ENCODE data around the gene IGLL5. TPM values are rescaled to one million over a fixed set of nuclear protein-coding genes. Genes with fewer than 3 reads are reported as not detected.

Gene IGLL5
- total RNA-seq (2022) (not detected in 2 replicates), Bru-seq, nascent RNA (not detected), BruChase-seq, experiment 1, labeled RNA remaining after a 6-hour chase (not detected), BruChase-seq, experiment 2, labeled RNA remaining after a 2-hour chase (not detected)
- long read RNA-seq, result 0 reads

DNA sequence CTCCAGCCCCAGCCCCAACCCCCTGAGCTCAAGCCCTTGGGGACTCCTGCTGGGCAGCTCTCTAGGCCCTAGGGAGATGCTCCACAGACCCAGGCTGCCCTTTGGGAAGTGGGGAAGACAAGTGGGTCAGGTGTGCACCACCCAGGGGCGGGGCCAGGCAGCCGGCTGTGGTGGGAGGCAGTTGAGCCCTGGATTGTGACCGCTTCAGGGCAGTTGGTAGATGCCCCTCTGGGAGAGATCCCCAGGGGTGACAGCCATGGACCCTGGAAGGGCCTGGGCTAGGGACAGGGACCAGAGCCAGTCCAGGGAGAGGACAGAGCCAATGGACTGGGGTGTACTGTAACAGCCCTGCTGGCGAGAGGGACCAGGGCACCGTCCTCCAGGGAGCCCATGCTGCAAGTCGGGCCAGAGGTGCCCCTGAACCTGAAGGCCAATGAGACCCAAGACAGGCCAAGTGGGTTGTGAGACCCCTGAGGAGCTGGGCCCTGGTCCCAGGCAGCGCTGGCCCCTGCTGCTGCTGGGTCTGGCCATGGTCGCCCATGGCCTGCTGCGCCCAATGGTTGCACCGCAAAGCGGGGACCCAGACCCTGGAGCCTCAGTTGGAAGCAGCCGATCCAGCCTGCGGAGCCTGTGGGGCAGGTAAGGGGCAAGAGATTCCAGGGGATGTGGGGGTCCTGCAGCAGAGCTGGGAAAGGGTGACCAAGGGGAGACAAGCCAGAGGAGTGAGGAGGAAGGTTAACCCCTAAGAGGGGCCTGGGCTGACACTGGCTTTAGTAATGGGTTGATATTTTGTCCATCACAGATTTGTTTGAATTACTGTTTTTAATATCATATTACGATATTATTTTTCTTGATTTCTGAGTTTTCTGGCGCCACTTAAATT lies at the start of gene IGLL5:
IGLL5 (plus strand) TSS at position 196 of the 883 bp plus-strand sequence; CDS start at position 434, 238 bp downstream.
- intact Hi-C loops (cut with micrococcal nuclease; ENCODE audit: unreplicated experiment), result loop anchor here (10.0 kb wide), 1 partner anchor 423 kb away; no protein-coding TSS in a partner anchor
- CTCF ChIA-PET, result interaction anchor here (0.7 kb wide), 1 partner anchor 14 kb away, joined by 4 read pairs; no protein-coding TSS in a partner anchor
- no peak for DNase-seq
- no peak within 1 kb of the TSS for H3K4me3 Mint-ChIP-seq (ENCODE audit: low read depth, unreplicated experiment)
- peaks cover 94% of the 10 kb centered on the region for H3K27me3 Mint-ChIP-seq (ENCODE audit: unreplicated experiment)
- no peak within 1 kb of the TSS for H3K27ac Mint-ChIP-seq (ENCODE audit: unreplicated experiment)
- TF ChIP-seq, protein P1, sequence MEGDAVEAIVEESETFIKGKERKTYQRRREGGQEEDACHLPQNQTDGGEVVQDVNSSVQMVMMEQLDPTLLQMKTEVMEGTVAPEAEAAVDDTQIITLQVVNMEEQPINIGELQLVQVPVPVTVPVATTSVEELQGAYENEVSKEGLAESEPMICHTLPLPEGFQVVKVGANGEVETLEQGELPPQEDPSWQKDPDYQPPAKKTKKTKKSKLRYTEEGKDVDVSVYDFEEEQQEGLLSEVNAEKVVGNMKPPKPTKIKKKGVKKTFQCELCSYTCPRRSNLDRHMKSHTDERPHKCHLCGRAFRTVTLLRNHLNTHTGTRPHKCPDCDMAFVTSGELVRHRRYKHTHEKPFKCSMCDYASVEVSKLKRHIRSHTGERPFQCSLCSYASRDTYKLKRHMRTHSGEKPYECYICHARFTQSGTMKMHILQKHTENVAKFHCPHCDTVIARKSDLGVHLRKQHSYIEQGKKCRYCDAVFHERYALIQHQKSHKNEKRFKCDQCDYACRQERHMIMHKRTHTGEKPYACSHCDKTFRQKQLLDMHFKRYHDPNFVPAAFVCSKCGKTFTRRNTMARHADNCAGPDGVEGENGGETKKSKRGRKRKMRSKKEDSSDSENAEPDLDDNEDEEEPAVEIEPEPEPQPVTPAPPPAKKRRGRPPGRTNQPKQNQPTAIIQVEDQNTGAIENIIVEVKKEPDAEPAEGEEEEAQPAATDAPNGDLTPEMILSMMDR (IDR thresholded peaks at IDR 0.05; ENCODE audit: unreplicated experiment), result no peak
- no peaks in the 10 kb centered on the region for H3K9me3 Mint-ChIP-seq (ENCODE audit: low read depth, unreplicated experiment)
- H3K4me1 Mint-ChIP-seq (ENCODE audit: low read depth, unreplicated experiment), result no peaks in the 10 kb centered on the region
- H3K36me3 Mint-ChIP-seq (ENCODE audit: insufficient read depth, unreplicated experiment), result no peaks in the 10 kb centered on the region
- BruUV-seq (replicated peaks), result no TSS peak

DNA sequence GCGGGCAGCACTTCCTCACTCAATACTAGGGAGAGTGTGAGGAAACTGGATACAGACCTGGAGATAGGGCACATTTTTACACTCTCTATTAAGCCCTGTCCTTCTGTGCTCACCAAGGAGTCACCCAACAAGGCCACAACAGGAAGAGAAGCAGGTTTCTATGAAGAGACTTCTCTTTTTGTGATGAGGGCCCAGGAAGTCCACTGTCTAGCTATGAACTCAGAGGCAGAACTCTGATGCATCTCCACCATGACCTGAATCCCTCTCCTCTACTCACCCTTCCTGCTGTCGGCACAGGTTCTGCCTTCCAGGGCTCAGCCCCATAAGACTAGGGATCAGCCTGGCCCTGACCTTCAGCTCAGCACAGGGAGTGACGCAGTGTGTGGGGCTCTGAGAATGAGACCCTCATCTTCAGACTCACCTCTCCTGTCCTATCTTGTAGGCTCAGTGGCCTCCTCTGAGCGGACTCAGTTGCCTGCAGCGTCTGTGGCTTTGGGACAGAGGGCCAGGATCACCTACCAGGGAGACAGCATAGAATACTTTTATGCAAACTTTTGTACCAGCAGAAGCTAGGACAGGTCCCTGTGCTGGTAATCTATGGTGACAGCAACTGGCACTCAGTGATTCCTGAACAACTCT lies 49.3 kb upstream of the IGLL5 start:
- H3K36me3 Mint-ChIP-seq (ENCODE audit: insufficient read depth, unreplicated experiment), result no peaks in the 10 kb centered on the region
- TF ChIP-seq, protein P1 (IDR thresholded peaks at IDR 0.05; ENCODE audit: unreplicated experiment), result no peak
- no peak for DNase-seq
- H3K27ac Mint-ChIP-seq (ENCODE audit: unreplicated experiment), result no peak overlapping the region
- peaks cover 10% of the 10 kb centered on the region for H3K4me1 Mint-ChIP-seq (ENCODE audit: low read depth, unreplicated experiment)
- H3K4me3 Mint-ChIP-seq (ENCODE audit: low read depth, unreplicated experiment), result no peak overlapping the region
- H3K27me3 Mint-ChIP-seq (ENCODE audit: unreplicated experiment), result peaks cover 53% of the 10 kb centered on the region
- BruUV-seq (replicated peaks), result no TSS peak
- CTCF ChIA-PET, result interaction anchor here (0.7 kb wide), 1 partner anchor 15 kb away, joined by 4 read pairs; no protein-coding TSS in a partner anchor
- intact Hi-C loops (cut with micrococcal nuclease; ENCODE audit: unreplicated experiment), result no loop called here
- H3K9me3 Mint-ChIP-seq (ENCODE audit: low read depth, unreplicated experiment), result no peaks in the 10 kb centered on the region

DNA sequence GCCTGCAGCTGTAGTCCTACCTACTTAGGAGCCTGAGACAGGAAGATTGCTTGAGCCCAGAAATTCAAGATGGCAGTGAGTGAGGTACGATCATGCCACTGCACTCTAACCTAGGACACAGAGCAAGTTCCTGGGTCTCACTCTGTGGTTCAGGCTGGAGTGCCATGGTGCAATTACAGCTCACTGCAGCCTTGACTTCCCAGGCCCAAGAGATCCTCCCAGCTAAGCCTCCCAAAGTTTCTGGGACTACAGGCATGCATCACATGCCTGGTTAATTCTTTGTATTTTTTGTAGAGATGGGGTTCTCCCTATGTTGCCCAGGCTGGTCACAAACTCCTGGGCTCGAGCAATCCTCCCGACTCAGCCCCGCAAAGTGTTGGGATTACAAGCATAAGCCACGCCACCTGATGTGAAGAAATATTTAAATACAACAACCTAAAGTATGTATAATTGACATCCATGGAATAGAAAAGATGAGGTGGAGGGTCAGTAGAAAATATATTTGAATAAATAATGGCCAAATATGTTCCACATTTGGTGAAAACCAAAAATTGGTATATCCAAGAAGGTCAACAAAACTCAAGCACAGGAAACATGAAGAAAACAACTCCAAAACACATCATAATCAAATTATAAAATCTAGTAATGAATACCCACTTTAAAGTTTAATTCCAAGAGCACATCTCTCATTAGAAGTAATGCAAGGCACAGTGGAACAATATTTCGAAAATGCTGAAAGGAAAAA lies 47.9 kb upstream of the IGLL5 start:
- H3K4me1 Mint-ChIP-seq (ENCODE audit: low read depth, unreplicated experiment), result peaks cover 10% of the 10 kb centered on the region
- H3K4me3 Mint-ChIP-seq (ENCODE audit: low read depth, unreplicated experiment), result no peak overlapping the region
- CTCF ChIA-PET, result no interaction called here
- H3K27me3 Mint-ChIP-seq (ENCODE audit: unreplicated experiment), result peaks cover 49% of the 10 kb centered on the region
- TF ChIP-seq, protein P1 (IDR thresholded peaks at IDR 0.05; ENCODE audit: unreplicated experiment), result no peak
- no peak overlapping the region for H3K27ac Mint-ChIP-seq (ENCODE audit: unreplicated experiment)
- BruUV-seq (replicated peaks), result no TSS peak
- intact Hi-C loops (cut with micrococcal nuclease; ENCODE audit: unreplicated experiment), result no loop called here
- DNase-seq, result no peak
- no peaks in the 10 kb centered on the region for H3K9me3 Mint-ChIP-seq (ENCODE audit: low read depth, unreplicated experiment)
- H3K36me3 Mint-ChIP-seq (ENCODE audit: insufficient read depth, unreplicated experiment), result no peaks in the 10 kb centered on the region

DNA sequence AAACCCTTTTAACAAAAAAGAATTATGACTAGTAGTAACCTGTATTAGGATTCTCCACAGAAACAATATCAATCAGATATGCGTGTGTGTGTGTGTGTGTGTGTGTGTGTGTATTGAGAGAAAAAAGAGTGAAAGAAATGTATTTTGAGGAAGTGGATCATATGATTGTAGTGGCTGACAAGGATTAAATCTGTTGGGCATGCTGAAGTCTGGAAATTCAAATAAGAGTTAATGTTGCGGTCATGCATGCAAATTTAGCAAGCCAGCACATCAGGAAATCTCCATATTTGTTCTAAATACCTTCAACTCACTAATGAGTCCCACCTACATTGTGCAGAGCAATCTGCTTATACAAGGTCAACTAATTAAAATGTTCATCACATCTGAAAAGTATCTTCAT lies 46.8 kb upstream of the IGLL5 start:
- DNase-seq, result no peak
- TF ChIP-seq, protein P1 (IDR thresholded peaks at IDR 0.05; ENCODE audit: unreplicated experiment), result no peak
- no peaks in the 10 kb centered on the region for H3K9me3 Mint-ChIP-seq (ENCODE audit: low read depth, unreplicated experiment)
- intact Hi-C loops (cut with micrococcal nuclease; ENCODE audit: unreplicated experiment), result no loop called here
- BruUV-seq (replicated peaks), result no TSS peak
- H3K36me3 Mint-ChIP-seq (ENCODE audit: insufficient read depth, unreplicated experiment), result no peaks in the 10 kb centered on the region
- no peak overlapping the region for H3K4me3 Mint-ChIP-seq (ENCODE audit: low read depth, unreplicated experiment)
- CTCF ChIA-PET, result no interaction called here
- H3K27me3 Mint-ChIP-seq (ENCODE audit: unreplicated experiment), result peaks cover 49% of the 10 kb centered on the region
- no peak overlapping the region for H3K27ac Mint-ChIP-seq (ENCODE audit: unreplicated experiment)
- peaks cover 10% of the 10 kb centered on the region for H3K4me1 Mint-ChIP-seq (ENCODE audit: low read depth, unreplicated experiment)
